GM18517 (cell line): ENCODE measurements around the gene RHO.
"Not testable (repeated sequence)": the region's sequence is repeated elsewhere in the genome, so short reads cannot be mapped to it uniquely, and the experiment has no call there.

ENCODE experiments used
- ATAC-seq: cut with Tn5 transposase; IDR thresholded peaks from one replicate; pipeline ENCODE4 v1.9.1; 2021; ENCODE audit warnings: mild to moderate bottlenecking, moderate library complexity; ENCODE audit not compliant: unreplicated experiment

Gene RHO

GRCh38 chr3:129528589-129529100 is at the start of gene RHO:
RHO (plus strand) TSS chr3:129528639; CDS start chr3:129528734, 95 bp downstream.
- ATAC-seq = no peak

GRCh38 chr3:129481225-129481765 is 47.1 kb upstream of the RHO start:
- not testable (repeated sequence) for ATAC-seq

GRCh38 chr3:129481766-129482332 is 46.6 kb upstream of the RHO start:
- no peak for ATAC-seq

- no peak for ATAC-seq
Observed at GRCh38 chr3:129482721-129483120, 45.7 kb upstream of the RHO start.

GRCh38 chr3:129483870-129484269 is 44.6 kb upstream of the RHO start:
- ATAC-seq = no peak

- not testable (repeated sequence) for ATAC-seq
Observed at GRCh38 chr3:129485146-129485545, 43.3 kb upstream of the RHO start.

GRCh38 chr3:129485721-129486663 is 42.4 kb upstream of the RHO start:
- ATAC-seq = no peak

- ATAC-seq = no peak
Observed at GRCh38 chr3:129486664-129487035, 41.8 kb upstream of the RHO start.

- no peak for ATAC-seq
Observed at GRCh38 chr3:129487183-129487867, 41.1 kb upstream of the RHO start.

GRCh38 chr3:129487868-129488335 is 40.5 kb upstream of the RHO start:
- not testable (repeated sequence) for ATAC-seq

- not testable (repeated sequence) for ATAC-seq
Observed at GRCh38 chr3:129489258-129489657, 39.2 kb upstream of the RHO start.

GRCh38 chr3:129490273-129490675 is 38.2 kb upstream of the RHO start:
- ATAC-seq = peak; percentile 77

GRCh38 chr3:129491077-129491476 is 37.4 kb upstream of the RHO start:
- not testable (repeated sequence) for ATAC-seq

- no peak for ATAC-seq
Observed at GRCh38 chr3:129491794-129492193, 36.6 kb upstream of the RHO start.

GRCh38 chr3:129492691-129493090 is 35.7 kb upstream of the RHO start:
- ATAC-seq = no peak

GRCh38 chr3:129493206-129493605 is 35.2 kb upstream of the RHO start:
- no peak for ATAC-seq

- ATAC-seq = not testable (repeated sequence)
Observed at GRCh38 chr3:129494499-129494898, 33.9 kb upstream of the RHO start.

GRCh38 chr3:129495006-129495639 is 33.3 kb upstream of the RHO start:
- ATAC-seq = not testable (repeated sequence)

GRCh38 chr3:129497876-129498275 is 30.6 kb upstream of the RHO start:
- not testable (repeated sequence) for ATAC-seq
